ENCODE results near the gene MFSD6.

DNA sequence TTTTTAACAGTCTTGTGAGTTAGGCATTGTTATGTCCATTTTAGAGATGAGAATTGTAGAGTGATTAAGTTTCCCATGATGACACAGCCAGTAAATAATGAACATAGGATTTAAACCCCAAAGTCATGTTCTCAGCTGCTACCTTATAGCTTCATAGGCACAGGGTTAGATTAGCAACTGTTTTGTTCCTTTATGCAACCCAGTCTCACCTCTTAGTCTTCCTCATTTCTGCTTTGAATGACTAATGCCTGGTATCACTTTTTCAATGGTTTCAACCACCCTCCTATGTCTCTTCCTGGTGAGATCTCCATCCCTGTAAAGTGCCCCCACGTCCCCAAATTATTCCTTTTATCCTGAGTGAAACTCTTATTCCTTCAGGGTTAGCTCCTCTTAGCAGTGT lies 44.3 kb downstream of the MFSD6 start:
- TF ChIP-seq, protein P1, sequence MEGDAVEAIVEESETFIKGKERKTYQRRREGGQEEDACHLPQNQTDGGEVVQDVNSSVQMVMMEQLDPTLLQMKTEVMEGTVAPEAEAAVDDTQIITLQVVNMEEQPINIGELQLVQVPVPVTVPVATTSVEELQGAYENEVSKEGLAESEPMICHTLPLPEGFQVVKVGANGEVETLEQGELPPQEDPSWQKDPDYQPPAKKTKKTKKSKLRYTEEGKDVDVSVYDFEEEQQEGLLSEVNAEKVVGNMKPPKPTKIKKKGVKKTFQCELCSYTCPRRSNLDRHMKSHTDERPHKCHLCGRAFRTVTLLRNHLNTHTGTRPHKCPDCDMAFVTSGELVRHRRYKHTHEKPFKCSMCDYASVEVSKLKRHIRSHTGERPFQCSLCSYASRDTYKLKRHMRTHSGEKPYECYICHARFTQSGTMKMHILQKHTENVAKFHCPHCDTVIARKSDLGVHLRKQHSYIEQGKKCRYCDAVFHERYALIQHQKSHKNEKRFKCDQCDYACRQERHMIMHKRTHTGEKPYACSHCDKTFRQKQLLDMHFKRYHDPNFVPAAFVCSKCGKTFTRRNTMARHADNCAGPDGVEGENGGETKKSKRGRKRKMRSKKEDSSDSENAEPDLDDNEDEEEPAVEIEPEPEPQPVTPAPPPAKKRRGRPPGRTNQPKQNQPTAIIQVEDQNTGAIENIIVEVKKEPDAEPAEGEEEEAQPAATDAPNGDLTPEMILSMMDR (IDR thresholded peaks at IDR 0.05) = no peak
- TF ChIP-seq EZH2phosphoT487 (IDR thresholded peaks at IDR 0.05) = no peak
